Measurements from ENCODE around the gene CAMK4.

DNA sequence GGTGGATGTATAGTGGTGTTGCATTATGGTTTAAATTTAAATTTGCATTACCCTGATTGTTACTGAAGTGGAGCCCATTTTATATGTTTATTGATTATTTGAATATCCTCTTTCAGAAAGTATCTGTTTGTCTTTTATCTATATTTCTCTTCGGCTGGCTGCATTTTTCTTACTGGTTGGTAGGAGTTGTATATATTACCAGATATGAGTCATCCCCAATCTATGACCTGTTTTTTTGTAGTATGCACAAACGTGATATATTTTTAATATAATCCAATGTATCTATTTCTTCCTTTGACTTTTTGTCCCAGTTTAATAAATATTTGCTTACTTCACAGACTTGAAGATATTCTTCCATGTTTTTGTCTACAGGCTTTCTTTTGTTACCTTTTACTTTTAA, 29.3 kb upstream of the CAMK4 start:
- TF ChIP-seq POLR2A (IDR thresholded peaks at IDR 0.05): no peak
- TF ChIP-seq, protein P1, sequence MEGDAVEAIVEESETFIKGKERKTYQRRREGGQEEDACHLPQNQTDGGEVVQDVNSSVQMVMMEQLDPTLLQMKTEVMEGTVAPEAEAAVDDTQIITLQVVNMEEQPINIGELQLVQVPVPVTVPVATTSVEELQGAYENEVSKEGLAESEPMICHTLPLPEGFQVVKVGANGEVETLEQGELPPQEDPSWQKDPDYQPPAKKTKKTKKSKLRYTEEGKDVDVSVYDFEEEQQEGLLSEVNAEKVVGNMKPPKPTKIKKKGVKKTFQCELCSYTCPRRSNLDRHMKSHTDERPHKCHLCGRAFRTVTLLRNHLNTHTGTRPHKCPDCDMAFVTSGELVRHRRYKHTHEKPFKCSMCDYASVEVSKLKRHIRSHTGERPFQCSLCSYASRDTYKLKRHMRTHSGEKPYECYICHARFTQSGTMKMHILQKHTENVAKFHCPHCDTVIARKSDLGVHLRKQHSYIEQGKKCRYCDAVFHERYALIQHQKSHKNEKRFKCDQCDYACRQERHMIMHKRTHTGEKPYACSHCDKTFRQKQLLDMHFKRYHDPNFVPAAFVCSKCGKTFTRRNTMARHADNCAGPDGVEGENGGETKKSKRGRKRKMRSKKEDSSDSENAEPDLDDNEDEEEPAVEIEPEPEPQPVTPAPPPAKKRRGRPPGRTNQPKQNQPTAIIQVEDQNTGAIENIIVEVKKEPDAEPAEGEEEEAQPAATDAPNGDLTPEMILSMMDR (IDR thresholded peaks at IDR 0.05): no peak

Data from uterus (tissue), 2 donors.